Transverse colon (tissue), 3 donors: ENCODE measurements around the gene EPHA8.

Experiments used
- EP300 ChIP-seq: sonication (generic); formaldehyde crosslinking; IDR thresholded peaks from one replicate; pipeline ENCODE4 v1.6.1; 2017; ENCODE audit warnings: antibody characterized with exemption, low read depth
- TF ChIP-seq, protein P1 (sequence below), 5 experiments: fragments of 200-600 bp in 3 of 5; fragments of 450-650 bp in 2 of 5; sonication (generic) in 3 of 5; IDR thresholded peaks; 1 replicate in 2 of 5; 2 replicates in 3 of 5; pipeline ENCODE4 v1.5.1; 2016 to 2017; ENCODE audit warnings: antibody characterized with exemption in 5 of 5, inconsistent platforms in 3 of 5, mild to moderate bottlenecking in 2 of 5, moderate library complexity in 1 of 5

DNA sequence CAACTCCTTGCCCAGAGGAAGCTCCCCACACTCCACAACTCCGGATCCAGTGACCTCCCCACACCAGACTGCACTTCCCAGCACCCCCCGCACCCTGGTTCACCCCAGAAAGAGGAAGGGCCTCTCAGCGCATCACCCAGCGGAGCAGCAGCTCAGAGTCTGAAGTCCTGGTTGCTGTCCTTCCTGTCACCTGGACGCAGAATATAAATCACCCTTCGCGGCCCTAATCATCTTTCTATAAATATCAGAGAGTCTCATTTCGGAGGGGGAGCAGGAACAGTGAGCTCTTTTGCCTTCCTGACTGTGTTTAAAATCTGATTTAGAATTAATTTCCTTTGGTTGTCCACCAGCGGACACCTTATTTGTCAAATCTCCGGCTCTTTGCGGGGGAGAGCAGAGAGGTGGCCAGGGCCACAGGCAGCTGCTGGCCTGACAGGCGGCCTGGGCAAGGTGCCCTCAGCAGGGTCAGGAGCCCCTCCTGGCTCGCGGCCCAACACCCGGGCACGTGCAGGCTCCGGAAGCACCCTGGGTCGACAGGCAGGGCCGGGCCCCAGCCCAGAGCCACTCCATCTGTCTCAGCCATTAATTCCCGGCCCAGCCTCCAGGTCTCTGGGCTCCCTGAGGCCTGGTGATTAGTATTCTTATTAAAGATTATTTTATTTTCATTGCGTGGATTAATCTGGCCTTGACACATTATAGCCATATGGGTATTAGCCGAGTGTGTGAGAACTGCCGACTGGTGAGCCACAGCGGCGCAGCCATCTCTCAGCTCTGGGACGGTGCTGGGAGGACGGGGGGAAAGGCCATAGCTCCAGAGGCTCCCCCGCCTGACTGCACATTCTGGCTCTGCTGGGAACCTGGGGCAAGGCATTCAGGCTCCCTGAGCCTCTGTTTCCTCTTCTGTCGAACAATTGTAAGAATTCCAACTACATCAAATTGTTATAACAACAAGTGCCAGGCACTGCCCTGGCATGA is 19.7 kb downstream of the EPHA8 start:
- no peak for TF ChIP-seq EP300
- TF ChIP-seq, protein P1, sequence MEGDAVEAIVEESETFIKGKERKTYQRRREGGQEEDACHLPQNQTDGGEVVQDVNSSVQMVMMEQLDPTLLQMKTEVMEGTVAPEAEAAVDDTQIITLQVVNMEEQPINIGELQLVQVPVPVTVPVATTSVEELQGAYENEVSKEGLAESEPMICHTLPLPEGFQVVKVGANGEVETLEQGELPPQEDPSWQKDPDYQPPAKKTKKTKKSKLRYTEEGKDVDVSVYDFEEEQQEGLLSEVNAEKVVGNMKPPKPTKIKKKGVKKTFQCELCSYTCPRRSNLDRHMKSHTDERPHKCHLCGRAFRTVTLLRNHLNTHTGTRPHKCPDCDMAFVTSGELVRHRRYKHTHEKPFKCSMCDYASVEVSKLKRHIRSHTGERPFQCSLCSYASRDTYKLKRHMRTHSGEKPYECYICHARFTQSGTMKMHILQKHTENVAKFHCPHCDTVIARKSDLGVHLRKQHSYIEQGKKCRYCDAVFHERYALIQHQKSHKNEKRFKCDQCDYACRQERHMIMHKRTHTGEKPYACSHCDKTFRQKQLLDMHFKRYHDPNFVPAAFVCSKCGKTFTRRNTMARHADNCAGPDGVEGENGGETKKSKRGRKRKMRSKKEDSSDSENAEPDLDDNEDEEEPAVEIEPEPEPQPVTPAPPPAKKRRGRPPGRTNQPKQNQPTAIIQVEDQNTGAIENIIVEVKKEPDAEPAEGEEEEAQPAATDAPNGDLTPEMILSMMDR (IDR thresholded peaks at IDR 0.05): no peak
